Ovary (tissue), 9 donors: ENCODE data around the gene SMIM10. TPM values are rescaled to one million over a fixed set of nuclear protein-coding genes. Genes with fewer than 3 reads are reported as not detected.

Experiments
- DNase-seq, 5 donors: peaks; one replicate each; pipeline ENCODE4 v3.0.0-alpha.2; 2019 to 2020
- H3K27ac ChIP-seq, 2 donors: fragments of 200-600 bp; one replicate each; pipeline versions ENCODE4 v1.5.1 to v1.8.0; 2019 to 2022
- H3K27me3 ChIP-seq: fragments of 200-600 bp; one replicate; pipeline ENCODE4 v1.8.0; 2022
- H3K36me3 ChIP-seq: fragments of 200-600 bp; sonication (generic); one replicate; pipeline ENCODE4 v1.5.1; 2019
- H3K4me1 ChIP-seq: one replicate; pipeline ENCODE4 v1.8.1; 2013; ENCODE audit warnings: mild to moderate bottlenecking, moderate library complexity; ENCODE audit not compliant: insufficient read depth
- H3K4me3 ChIP-seq: fragments of 200-600 bp; sonication (generic); one replicate; pipeline ENCODE4 v1.5.1; 2017
- H3K9me3 ChIP-seq, 2 donors: fragments of 200-600 bp in 1 of 2; sonication (generic) in 1 of 2; one replicate each; pipeline versions ENCODE4 v1.5.1 to v1.8.1; 2013 to 2019; ENCODE audit warnings: mild to moderate bottlenecking in 1 of 2, moderate library complexity in 1 of 2
- CTCF ChIP-seq, 3 donors: fragments of 450-650 bp in 2 of 3; fragments of 200-600 bp in 1 of 3; IDR thresholded peaks; one replicate each; pipeline versions ENCODE4 v1.5.1 to v1.8.0; 2016 to 2022; ENCODE audit warnings: antibody characterized with exemption in 3 of 3, mild to moderate bottlenecking in 1 of 3
- EP300 ChIP-seq: sonication (generic); formaldehyde crosslinking; IDR thresholded peaks from one replicate; pipeline ENCODE4 v1.6.1; 2017; ENCODE audit warnings: antibody characterized with exemption
- POLR2A ChIP-seq: fragments of 450-650 bp; IDR thresholded peaks from one replicate; pipeline ENCODE4 v1.6.1; 2017; ENCODE audit warnings: antibody characterized with exemption, mild to moderate bottlenecking, moderate library complexity
- WGBS, 3 donors: extraction: QIAGEN DNeasy Blood & Tissue Kit in 1 of 3; methylation state at CpG; one replicate each; pipeline versions ENCODE4 v1.1.5 to v1.1.7; 2013 to 2017; 5-methylcytosine and 5-hydroxymethylcytosine counted together
- intact Hi-C, 4 donors: fragments of 100-400 bp; cut with DNase I; formaldehyde crosslinking; loops; one replicate each; pipeline versions ENCODE4 v1.11.0 to v1.15.1; 2022 to 2023
- polyA plus RNA-seq, 2 donors: library from polyadenylated mRNA; stranded (reverse); fragments of 200-250 nt in 1 of 2; fragments of 350-450 nt in 1 of 2; fragmentation: Illumina TruSeq in 1 of 2; extraction: RNeasy Lipid Tissue Mini Kit (QIAGEN cat#74804) in 1 of 2; gene quantifications; one replicate each; pipeline ENCODE4 v1.2.3, GENCODE V29; 2013 to 2014
- total RNA-seq, 7 donors: library from RNA; depleted of rRNA in 2 of 7; stranded (reverse); fragments of >200 nt in 2 of 7; fragmentation: NEBNext Ultra II Directional in 3 of 7; extraction: Animal tissue kit (Norgen Biotek cat#: 25700) in 3 of 7; gene quantifications; one replicate each; pipeline versions ENCODE4 v1.1.0 to v1.2.4, GENCODE V29; 2016 to 2023
- donor health status: DM: no; HTN: no; CAD: no; lungs with moderate emphysema.
- donor health status: DM: no; HTN: no; CAD: no.
- donor health status: Bipolar disorder and iron deficiency.
- donor health status: DM: yes; HTN: yes; CAD: no.
- donor health status: DM: no; HTN: no; CAD: no.
- donor health status: DM: yes; HTN: yes; CAD: no.

The SMIM10 gene
- total and polyA plus RNA-seq, 9 donors, result 2.7 to 17.9 (median 9.7) TPM

- Histone ChIP-seq H3K27me3 (no peaks in the 10 kb centered on the region), H3K36me3 (no peaks in the 10 kb centered on the region), H3K4me3 (no peak overlapping the region), H3K4me1 (no peaks in the 10 kb centered on the region), H3K27ac (no peak overlapping the region), H3K9me3 (no peaks in the 10 kb centered on the region)
- intact Hi-C loops, result no loop called here
- 36 to 70% (median 41%) methylated on average over 1 of the region's 1 CpG for WGBS, 3 donors
- DNase-seq, result no peak
- no peak for TF ChIP-seq POLR2A
- TF ChIP-seq CTCF (IDR thresholded peaks at IDR 0.05), result no peak
- TF ChIP-seq EP300, result no peak
Measured at GRCh38 chrX:134997646-134998045, 6.9 kb downstream of the SMIM10 start.

GRCh38 chrX:134998246-134998645, 7.5 kb downstream of the SMIM10 start:
- no peak for DNase-seq
- TF ChIP-seq EP300, result no peak
- no peak for TF ChIP-seq POLR2A
- no peak for TF ChIP-seq CTCF (IDR thresholded peaks at IDR 0.05)
- no peaks in the 10 kb centered on the region for H3K27me3 ChIP-seq
- H3K4me1 ChIP-seq, result no peaks in the 10 kb centered on the region
- no peaks in the 10 kb centered on the region for H3K36me3 ChIP-seq
- H3K4me3 ChIP-seq, result no peak overlapping the region
- no peak overlapping the region for H3K27ac ChIP-seq
- intact Hi-C loops, result no loop called here
- 82 to 96% (median 83%) methylated on average over 4 of the region's 4 CpGs for WGBS, 3 donors
- H3K9me3 ChIP-seq, result no peaks in the 10 kb centered on the region

GRCh38 chrX:134999469-134999868, 8.7 kb downstream of the SMIM10 start:
- Histone ChIP-seq H3K27me3 (no peaks in the 10 kb centered on the region), H3K4me1 (no peaks in the 10 kb centered on the region), H3K36me3 (no peaks in the 10 kb centered on the region), H3K4me3 (no peak overlapping the region), H3K27ac (no peak overlapping the region), H3K9me3 (no peaks in the 10 kb centered on the region)
- no peak for DNase-seq
- TF ChIP-seq POLR2A (no peak), EP300 (no peak), CTCF (IDR thresholded peaks at IDR 0.05) (peak in 1 of 3 donors; percentile 17)
- 18 to 28% (median 19%) methylated on average over 4 of the region's 4 CpGs for WGBS, 3 donors
- intact Hi-C loops, result no loop called here

GRCh38 chrX:135000516-135000915, 9.7 kb downstream of the SMIM10 start:
- no peaks in the 10 kb centered on the region for H3K9me3 ChIP-seq
- no peaks in the 10 kb centered on the region for H3K27me3 ChIP-seq
- intact Hi-C loops, result loop anchor here in 1 of 4 donors (5.0 kb wide), 1 partner anchor 288 kb away; no protein-coding TSS in a partner anchor
- DNase-seq, result no peak
- H3K4me1 ChIP-seq, result no peaks in the 10 kb centered on the region
- H3K36me3 ChIP-seq, result no peaks in the 10 kb centered on the region
- H3K4me3 ChIP-seq, result no peak overlapping the region
- 20 to 25% (median 24%) methylated on average over 1 of the region's 1 CpG for WGBS, 3 donors
- no peak overlapping the region for H3K27ac ChIP-seq
- TF ChIP-seq POLR2A, result no peak
- TF ChIP-seq EP300, result no peak
- no peak for TF ChIP-seq CTCF (IDR thresholded peaks at IDR 0.05)
